ENCODE measurements around the gene SWT1.

The SWT1 gene

GRCh38 chr1:185288435-185288834 is 131.5 kb downstream of the SWT1 start:
- DNase-seq (ENCODE audit: low read depth): no peak

GRCh38 chr1:185289880-185290279 is 132.9 kb downstream of the SWT1 start:
- DNase-seq (ENCODE audit: low read depth): no peak

GRCh38 chr1:185291159-185291558 is 134.2 kb downstream of the SWT1 start:
- no peak for DNase-seq (ENCODE audit: low read depth)

GRCh38 chr1:185291652-185292051 is 134.7 kb downstream of the SWT1 start:
- DNase-seq (ENCODE audit: low read depth): no peak

- no peak for DNase-seq (ENCODE audit: low read depth)
These were observed 135.3 kb downstream of the SWT1 start for GRCh38 chr1:185292237-185292636.

GRCh38 chr1:185293967-185294542 is 137.1 kb downstream of the SWT1 start:
- DNase-seq (ENCODE audit: low read depth): no peak

- no peak for DNase-seq (ENCODE audit: low read depth)
These were observed 138.1 kb downstream of the SWT1 start for GRCh38 chr1:185295091-185295490.

GRCh38 chr1:185297982-185298381 is 141.0 kb downstream of the SWT1 start:
- DNase-seq (ENCODE audit: low read depth): no peak

GRCh38 chr1:185300152-185300551 is 143.2 kb downstream of the SWT1 start:
- DNase-seq (ENCODE audit: low read depth): no peak

GRCh38 chr1:185305419-185305818 is 148.5 kb downstream of the SWT1 start:
- no peak for DNase-seq (ENCODE audit: low read depth)

GRCh38 chr1:185308126-185308525 is 151.2 kb downstream of the SWT1 start:
- DNase-seq (ENCODE audit: low read depth): no peak

- DNase-seq (ENCODE audit: low read depth): no peak
These were observed 152.6 kb downstream of the SWT1 start for GRCh38 chr1:185309566-185309965.

GRCh38 chr1:185311589-185312225 is 154.7 kb downstream of the SWT1 start:
- DNase-seq (ENCODE audit: low read depth): no peak

GRCh38 chr1:185312361-185313138 is 155.6 kb downstream of the SWT1 start:
- DNase-seq (ENCODE audit: low read depth): no peak

- DNase-seq (ENCODE audit: low read depth): no peak
These were observed 157.4 kb downstream of the SWT1 start for GRCh38 chr1:185314411-185314810.

- no peak for DNase-seq (ENCODE audit: low read depth)
These were observed 158.6 kb downstream of the SWT1 start for GRCh38 chr1:185315445-185316071.

- DNase-seq (ENCODE audit: low read depth): peak; percentile 86
These were observed 159.4 kb downstream of the SWT1 start for GRCh38 chr1:185316163-185317033.

GRCh38 chr1:185317034-185317885 is 160.3 kb downstream of the SWT1 start, which contains the start of gene IVNS1ABP:
Gene IVNS1ABP (minus strand): TSS chr1:185317243. CDS start chr1:185309493, 7,750 bp downstream.
- peak; percentile 93 for DNase-seq (ENCODE audit: low read depth)

GRCh38 chr1:185317886-185318310 is 160.9 kb downstream of the SWT1 start:
- DNase-seq (ENCODE audit: low read depth): peak; percentile 64

GRCh38 chr1:185318431-185319138 is 161.6 kb downstream of the SWT1 start:
- no peak for DNase-seq (ENCODE audit: low read depth)

All from T-helper 22 cell (primary cell).